ENCODE measurements around the gene TMPRSS4. TPM values are rescaled to one million over a fixed set of nuclear protein-coding genes. Genes with fewer than 3 reads are reported as not detected.

TMPRSS4 gene
- polyA plus RNA-seq, 3 donors = 20.1 to 46.6 (median 25.6) TPM

DNA sequence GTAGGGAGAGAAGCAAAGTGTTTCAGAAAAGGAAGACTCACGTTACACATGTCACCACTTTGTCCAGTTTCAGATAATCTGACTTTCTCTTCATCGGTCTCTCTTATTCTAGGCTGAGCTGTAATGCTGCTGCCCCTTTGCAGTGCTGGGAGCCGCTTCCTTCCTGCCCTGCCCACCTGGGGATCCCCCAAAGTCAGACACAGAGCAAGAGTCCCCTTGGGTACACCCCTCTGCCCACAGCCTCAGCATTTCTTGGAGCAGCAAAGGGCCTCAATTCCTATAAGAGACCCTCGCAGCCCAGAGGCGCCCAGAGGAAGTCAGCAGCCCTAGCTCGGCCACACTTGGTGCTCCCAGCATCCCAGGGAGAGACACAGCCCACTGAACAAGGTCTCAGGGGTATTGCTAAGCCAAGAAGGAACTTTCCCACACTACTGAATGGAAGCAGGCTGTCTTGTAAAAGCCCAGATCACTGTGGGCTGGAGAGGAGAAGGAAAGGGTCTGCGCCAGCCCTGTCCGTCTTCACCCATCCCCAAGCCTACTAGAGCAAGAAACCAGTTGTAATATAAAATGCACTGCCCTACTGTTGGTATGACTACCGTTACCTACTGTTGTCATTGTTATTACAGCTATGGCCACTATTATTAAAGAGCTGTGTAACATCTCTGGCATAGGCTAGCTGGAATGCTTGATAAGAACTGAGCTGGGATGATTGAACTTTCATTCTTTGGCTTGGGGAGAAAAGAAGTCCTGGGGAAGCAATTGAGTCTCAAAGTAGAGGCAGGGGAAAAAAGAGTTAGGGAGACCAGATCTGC lies 41.1 kb downstream of the TMPRSS4 start:
- no peak for DNase-seq (ENCODE audit: extremely low read depth in 1 of 11, low read depth in 9 of 11, low spot score in 4 of 11)

DNA sequence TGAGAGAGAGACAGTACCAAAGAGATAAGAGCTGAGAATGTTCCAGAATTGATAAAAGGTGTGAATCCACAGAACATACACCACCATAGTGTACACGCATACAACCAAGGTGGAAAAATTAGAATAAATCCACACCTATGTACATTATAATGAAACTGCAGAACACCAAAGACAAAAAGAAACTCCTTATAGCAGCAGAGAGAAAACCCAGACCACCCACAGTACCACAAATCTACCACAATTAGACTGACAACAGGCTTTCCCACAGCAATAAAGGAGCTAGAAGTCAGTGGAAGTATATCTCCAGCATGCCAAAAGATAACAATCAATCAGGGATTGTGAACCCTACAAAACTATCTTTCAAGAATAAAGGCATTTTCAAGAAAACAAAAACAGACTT lies 43.9 kb downstream of the TMPRSS4 start:
- no peak for DNase-seq (ENCODE audit: extremely low read depth in 1 of 11, low read depth in 9 of 11, low spot score in 4 of 11)

DNA sequence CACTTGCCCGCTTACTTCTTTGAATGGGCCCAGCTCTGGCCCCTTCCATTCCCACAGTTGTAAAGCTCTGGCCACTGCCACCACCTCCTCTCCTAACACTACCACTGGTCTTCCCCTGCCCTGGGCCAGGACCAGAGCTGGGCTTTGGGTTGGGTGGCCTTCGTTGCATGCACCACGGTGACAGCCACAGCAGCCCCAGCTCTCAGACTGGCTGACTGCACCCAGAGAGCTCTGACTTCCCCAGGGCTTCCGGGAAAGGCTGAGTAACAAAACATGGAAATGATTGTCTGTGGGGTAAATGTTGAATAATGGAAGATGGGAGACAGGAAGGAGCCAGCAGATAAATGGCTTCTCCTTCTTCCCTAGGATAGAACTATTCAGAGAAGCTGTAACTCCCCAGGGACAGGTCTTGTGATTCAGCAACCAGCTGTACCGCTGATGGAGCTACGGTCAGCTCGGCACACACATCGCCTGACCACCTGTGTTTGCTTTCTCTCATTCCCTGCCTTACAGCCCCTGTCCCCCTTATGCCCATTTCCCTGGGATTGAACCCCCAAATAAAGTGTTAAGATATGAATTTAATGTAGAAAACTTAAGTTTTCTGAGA lies 48.2 kb downstream of the TMPRSS4 start:
- DNase-seq (ENCODE audit: extremely low read depth in 1 of 11, low read depth in 9 of 11, low spot score in 4 of 11) = no peak

DNA sequence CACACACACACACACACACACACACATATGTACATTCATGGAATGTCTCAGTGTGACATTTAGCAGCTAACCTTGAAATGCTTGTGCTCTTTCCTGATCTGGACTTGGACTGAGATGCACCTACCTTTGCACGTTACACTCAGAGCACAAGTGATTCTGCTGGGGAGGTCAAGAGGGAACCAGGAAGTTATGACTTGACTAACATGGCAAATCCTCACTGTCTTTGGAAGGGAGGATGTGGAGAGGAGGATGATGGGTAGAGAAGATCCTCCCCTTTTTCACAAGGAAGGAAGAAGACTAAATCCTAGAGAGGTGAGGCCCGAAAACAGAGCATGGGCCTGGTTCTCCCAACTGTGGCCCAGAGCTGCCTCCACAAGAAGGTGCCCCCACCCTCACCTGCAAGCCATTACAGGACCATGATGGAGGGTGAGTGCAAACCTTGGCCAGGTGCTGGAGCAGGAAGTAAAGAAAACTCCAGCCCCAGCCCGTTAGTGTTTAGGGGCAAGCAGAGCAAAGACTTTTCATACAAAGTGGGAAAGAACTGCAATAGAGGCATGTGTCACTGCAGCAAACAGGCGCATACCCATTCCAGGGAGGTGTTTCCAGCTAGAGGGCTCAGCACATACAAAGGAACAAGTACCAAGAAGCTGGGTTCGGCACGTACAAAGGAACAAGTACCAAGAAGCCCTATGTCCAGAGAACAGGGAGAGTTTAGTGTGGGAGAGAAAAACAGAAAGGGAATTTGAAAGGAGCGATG lies 49.4 kb downstream of the TMPRSS4 start:
- DNase-seq (ENCODE audit: extremely low read depth in 1 of 11, low read depth in 9 of 11, low spot score in 4 of 11) = no peak

DNA sequence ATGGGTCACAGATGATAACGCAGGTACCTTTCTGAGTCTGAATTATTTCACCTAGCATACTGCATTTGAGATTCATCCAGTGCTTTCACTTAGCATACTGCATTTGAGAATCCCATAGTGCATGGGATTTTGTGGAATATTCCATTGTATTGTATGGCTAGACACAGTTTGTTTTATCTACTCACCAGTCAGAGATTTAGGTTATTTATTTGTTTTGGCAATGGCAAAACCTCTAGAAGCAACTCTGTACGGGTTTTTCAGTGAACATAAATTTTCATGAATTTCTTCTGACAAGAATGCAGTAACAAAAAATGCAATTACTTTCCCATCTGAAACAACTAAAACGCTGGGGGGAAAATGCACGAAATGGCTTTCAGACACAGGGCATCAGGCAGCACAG lies 51.4 kb downstream of the TMPRSS4 start:
- no peak for DNase-seq (ENCODE audit: extremely low read depth in 1 of 11, low read depth in 9 of 11, low spot score in 4 of 11)

DNA sequence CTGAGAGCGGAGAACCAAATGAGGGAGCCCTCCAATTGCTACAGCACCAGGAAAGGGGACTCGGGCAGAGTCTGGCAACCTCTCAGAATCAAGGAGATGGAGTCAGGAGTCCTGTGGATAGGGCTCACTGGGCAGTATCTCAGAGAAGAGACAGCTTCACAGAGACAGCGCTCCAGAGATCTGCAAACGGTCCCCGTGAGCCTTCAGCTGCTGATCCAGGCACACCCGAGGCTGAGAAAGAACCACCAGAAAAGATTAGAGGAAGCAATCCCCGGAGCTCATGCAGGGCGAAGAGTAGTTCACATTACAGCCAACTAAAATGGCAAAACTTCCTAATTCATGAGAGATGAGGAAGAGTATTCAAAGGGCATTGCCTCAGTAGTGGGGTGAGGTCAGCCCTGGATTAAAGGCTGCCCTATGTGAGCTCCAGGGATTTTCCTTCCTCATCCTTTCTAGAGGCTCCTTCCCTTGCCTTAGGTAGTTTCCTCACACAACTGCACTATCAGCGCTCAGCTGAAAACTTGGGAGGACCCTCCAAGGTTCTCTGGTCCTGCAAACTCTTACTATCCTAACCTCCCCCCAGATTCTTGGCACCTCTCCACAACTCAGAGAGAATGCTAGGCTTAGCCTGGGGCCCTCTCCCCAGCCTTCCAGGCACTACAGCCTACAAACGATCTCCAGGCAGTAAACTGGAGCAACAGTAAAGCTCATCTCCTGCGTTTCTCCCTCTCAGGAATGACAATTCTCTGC lies 52.0 kb downstream of the TMPRSS4 start:
- DNase-seq (ENCODE audit: extremely low read depth in 1 of 11, low read depth in 9 of 11, low spot score in 4 of 11) = no peak

DNA sequence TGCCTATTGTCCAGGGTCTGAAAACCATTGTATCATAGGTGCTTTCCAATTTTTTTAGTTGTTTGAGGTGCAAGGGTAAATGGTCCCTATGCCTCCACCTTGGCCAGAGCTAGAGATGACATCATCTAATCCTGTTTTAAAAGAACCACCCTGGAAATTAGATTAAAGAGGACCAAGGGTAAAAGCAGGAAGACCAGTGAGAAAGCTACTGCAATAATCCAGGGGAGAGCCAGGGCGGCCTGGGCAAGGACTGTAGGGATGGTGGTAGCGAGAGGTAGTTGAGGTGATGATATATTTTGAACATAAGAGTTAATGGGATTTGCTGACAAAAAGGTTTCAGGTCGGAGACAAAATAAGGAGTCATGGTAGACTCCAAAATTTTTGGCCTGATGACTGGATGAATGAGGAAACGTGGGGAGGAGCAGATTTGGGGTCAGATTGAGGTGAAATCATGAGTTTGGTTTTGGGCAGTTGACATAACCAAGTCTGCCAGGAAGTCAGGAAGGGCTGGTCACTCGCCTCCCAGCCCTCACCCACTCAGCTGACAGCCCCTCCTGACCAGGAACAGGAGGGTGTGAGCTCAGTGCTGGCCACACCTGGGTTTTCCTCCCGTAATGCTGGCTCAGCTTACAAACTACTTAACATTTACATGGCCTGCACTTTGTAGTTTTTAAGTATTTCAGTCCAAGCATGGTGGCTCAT lies 52.7 kb downstream of the TMPRSS4 start:
- DNase-seq (ENCODE audit: extremely low read depth in 1 of 11, low read depth in 9 of 11, low spot score in 4 of 11) = no peak

DNA sequence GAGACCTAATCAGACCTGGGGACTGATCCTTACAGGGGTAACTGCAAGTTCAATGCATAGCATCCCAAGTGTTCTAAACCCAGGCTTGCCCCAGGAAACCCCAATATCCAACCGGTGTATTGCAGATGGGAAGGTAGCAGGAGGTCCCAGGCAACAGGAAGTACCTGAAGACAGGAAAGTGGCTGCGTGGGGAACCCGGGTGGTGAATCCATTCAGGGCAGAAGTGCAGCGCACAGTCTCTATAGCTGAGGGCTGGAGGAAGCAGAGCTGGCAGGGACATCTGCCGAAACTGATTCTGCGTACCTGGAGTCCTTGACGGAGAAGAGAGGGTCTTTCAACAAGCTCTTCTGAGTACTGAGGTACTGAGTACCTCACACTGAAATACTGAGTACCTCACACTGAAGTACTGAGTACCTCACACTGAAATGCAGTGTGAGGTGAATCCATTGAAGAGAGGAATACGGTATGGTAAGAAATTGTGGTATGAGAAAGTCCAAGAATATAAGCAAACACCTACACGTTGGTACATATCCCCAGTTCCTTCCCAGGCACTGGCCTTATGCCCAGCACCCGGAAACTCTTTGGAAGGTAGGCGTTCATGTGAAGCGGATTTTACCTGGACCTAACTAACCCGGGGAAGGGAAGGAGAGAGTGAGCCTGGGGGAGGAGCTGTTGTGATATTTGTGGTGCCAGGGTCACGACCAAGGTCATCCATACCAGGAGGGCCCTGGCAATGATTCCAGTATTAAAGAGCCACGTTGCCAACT lies 55.7 kb downstream of the TMPRSS4 start:
- no peak for DNase-seq (ENCODE audit: extremely low read depth in 1 of 11, low read depth in 9 of 11, low spot score in 4 of 11)

DNA sequence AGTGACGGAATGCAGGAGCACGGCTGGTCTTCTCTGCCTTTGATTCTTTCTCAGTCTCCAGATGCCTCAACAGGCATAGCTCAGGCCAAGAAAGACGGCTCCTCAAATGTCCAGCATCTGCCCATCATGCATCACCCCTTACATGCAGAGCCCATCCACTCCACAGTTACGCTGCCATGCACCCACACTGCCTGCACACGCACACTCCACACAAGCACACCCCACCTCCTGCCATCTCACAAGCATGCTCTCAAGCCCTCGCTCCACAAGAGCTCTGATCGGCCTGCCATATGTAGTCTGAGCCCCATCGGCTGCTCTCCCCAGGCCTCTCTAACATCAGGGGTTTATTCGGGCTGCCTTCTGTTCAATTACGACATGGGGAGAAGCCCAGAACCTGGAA lies 56.9 kb downstream of the TMPRSS4 start:
- no peak for DNase-seq (ENCODE audit: extremely low read depth in 1 of 11, low read depth in 9 of 11, low spot score in 4 of 11)

DNA sequence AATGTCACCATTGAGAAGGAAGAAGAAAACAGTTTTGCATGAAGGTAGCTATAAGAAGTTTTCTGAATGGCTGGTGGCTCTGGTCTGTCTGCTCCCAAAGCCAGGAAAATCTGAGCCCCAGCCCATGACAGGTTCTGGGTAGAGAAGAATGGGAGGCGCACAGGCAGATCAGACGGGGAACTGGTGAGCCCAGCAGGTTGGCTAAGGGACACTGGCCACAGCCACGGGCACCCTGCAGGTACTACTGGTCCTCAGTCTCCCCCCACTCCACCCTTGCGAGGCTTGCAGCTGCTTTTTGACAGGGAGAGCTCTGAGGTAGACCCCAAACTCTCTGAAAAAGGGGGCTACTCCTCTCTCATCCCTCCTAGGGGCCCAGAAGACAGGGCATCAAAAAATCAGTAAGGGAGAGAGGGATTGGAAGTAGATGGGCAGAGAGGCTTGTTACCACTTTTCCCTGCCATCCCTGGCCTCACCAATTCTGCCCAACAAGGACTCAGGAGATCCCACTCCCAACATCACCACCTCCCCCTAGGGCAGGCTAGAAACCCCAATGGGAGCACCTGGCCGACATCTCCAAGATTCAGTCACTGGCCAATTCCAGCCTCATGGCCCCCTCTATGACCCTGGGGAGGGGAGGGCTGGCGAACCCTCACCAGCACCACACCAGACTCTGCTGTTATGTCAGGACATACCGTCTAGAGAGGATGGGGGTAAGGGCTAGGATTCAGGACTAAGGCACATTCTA lies 58.3 kb downstream of the TMPRSS4 start:
- DNase-seq (ENCODE audit: extremely low read depth in 1 of 11, low read depth in 9 of 11, low spot score in 4 of 11) = no peak

DNA sequence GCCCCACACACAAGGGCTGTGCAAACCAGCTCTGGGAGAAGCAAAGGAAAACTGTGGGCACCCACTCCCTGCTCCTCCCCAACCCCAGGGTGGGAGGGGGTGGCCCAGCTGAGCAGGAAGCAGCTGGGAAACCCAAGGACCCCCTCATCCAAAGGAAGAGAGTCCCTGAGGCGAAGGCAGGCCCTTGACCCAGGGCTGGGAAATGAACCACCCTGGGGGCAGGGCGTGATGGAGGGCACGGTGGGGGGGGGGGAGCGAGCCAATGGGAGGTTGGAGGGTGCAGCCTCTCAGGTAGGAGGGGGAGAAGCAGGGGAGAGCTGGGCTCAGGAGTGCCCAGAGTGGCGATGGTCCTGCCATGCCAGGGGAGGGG lies 58.9 kb downstream of the TMPRSS4 start:
- no peak for DNase-seq (ENCODE audit: extremely low read depth in 1 of 11, low read depth in 9 of 11, low spot score in 4 of 11)

DNA sequence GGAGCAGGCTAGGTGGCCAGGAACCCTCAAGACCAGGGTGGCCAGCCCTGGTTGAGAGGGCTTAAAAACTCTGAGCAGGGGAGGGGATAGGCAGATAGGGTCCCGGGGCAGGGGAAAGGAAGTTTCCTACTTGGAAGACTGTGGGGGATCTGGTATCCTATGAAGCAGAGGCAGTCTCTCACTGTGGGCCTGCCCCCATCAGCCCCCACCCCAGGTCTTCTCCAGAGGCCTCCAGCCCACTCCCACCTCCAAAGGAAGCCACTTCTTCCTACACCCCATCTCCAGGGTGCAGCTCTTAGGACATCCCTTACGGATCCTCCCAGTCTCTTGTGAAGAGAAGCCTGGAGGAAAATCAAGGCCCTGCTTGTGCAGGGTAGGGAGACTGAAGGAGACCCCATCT lies 59.5 kb downstream of the TMPRSS4 start:
- no peak for DNase-seq (ENCODE audit: extremely low read depth in 1 of 11, low read depth in 9 of 11, low spot score in 4 of 11)

DNA sequence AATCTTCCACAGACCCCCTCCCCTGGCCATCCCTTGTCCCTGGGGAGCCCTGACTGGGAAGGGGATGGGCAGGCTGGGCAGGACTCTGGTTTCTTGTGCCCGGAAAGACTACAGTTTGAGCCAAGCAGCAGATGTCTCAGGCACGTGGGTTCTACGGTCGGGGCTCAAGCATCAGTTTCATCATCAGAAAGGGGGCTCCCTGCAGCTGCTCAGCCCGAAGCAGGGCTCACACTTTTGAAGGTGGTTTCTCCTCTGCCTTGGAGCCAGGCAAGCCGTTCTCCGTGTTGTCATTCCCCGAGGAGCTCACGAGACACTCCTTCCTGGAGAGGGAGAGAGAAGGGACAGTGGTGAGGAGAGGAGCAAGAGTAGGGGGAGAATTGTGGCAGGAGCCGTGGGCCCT lies 59.9 kb downstream of the TMPRSS4 start:
- no peak for DNase-seq (ENCODE audit: extremely low read depth in 1 of 11, low read depth in 9 of 11, low spot score in 4 of 11)

DNA sequence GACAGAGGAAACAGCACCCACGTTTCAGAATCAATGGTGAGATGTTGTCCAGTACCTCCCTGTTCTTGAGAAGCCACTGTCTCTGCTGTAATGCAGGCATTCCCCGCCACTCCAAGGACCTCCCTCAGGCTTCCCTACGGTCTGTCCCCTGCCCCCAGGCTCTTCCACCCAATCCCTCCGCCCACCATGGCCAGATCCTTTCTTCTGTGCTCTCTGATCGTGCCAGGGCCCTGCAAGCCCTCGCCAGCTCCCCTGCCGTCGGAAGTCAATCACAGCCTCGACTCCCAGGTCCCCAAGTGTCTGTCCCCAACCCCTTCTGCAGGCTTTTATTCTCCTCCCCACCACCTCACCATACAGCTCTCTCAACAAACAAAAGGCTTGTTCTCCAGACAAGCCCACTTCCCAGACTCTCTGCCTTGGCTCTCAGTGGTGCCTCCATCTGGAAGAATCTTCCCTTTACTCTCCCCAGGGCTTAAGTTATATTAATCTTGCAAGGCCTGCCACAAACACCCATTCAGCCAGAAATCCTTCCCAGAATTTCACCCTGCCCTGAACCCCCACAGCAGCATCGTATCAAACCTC lies 62.1 kb downstream of the TMPRSS4 start:
- no peak for DNase-seq (ENCODE audit: extremely low read depth in 1 of 11, low read depth in 9 of 11, low spot score in 4 of 11)

DNA sequence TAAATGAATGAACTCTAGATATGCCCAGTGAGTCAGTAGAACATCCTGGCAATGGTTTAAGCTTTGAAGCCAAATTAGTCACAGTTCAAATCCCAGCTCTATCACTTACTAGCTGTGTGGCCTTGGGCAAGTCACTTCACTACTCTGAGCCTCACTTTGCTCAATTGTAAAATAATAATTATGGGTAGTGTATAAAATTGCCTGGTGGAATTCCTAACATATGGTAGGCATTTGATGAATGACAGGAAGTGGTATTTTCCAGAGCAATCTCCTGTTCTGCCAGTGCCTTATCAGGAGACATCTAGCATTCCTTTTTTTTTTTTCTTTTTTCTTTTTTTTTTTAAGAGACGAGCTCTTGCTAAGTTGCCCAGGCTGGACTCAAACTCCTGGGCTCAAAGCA lies 62.7 kb downstream of the TMPRSS4 start:
- DNase-seq (ENCODE audit: extremely low read depth in 1 of 11, low read depth in 9 of 11, low spot score in 4 of 11) = no peak

DNA sequence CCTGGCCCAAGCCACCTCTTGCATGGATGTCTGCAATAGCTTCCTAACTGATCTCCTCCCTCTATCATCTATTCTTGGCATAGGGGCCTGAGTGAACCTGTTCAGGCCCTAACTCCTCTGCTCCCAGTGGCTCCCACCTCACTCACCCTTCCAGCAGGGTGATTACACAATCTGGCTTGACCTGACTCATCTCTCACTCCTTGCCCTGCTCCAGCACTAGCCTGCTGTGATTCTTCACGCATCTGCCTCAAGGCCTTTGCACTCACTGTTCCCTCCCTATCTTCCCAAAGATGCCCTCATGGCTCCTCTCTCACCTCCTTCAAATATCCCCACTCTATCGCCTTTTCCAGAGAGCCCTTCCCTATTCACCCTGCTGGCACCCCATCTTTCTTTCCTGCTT lies 65.2 kb downstream of the TMPRSS4 start:
- no peak for DNase-seq (ENCODE audit: extremely low read depth in 1 of 11, low read depth in 9 of 11, low spot score in 4 of 11)

DNA sequence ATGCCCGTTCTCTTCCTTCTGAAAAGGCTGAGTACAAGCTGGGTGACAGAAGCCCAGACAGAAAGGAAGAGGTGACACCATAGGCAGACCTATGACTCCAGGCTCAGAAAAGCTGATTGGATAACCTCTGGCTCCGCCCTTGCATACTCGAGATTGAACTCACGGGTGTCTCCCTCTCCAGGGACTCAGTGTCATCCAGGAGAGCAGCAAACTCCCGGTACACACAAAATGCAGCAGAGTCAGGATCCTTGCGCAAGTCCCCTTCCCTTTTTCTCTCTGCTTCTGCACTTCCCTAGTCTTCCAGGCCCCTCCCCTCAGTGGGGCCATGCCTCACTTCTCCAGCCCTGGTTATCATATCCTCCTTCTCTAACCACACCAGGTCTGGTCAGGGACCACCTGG lies 65.9 kb downstream of the TMPRSS4 start:
- no peak for DNase-seq (ENCODE audit: extremely low read depth in 1 of 11, low read depth in 9 of 11, low spot score in 4 of 11)

Data from renal cortex interstitium (tissue), 11 donors.